Ramos (cell line): Measurements from ENCODE around the gene RPL36.
"Not testable (repeated sequence)": the region's sequence is repeated elsewhere in the genome, so short reads cannot be mapped to it uniquely, and the experiment has no call there.

Experiments used
- in situ Hi-C: fragments of 300-500 bp; cut with MboI; formaldehyde crosslinking; loops from one replicate; pipeline ENCODE4 v1.14.3; 2022; ENCODE audit warnings: low sequenced_read_pairs; ENCODE audit not compliant: unreplicated experiment

The RPL36 gene

GRCh38 chr19:5687360-5688198 is 2.5 kb upstream of the RPL36 start:
- in situ Hi-C loops, result no loop called here

DNA sequence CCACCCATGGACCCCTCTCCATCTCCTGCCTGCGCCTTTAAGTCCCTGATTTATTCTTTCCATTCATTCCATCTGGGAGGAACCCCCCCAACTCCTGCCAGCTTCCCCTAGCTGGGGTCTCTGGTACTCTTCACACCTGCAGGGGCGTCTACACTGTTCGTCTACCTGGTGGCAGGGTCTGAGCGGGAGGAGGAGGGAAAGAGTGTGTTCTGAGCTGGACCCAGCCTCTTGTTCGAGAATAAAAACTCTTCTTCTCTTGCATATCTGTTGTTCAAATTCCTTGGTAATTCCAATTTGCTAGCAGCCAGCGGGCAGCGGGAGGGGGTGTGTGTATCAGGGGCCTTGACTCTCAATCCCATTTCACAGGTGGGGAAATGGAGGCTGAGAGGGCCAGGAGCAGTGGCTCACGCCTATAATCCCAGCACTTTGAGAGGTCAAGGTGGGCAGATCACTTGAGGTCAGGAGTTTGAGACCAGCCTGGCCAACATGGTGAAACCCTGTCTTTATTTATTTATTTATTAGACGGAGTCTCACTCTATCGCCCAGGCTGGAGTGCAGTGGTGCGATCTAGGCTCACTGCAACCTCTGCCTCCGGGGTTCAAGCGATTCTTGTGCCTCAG is 1.7 kb upstream of the RPL36 start:
- in situ Hi-C loops, result not testable (repeated sequence)

- in situ Hi-C loops, result no loop called here
Measured at GRCh38 chr19:5690955-5691821, 1.1 kb downstream of the RPL36 start.

- in situ Hi-C loops, result no loop called here
Measured at GRCh38 chr19:5691822-5692722, 2.0 kb downstream of the RPL36 start.

GRCh38 chr19:5692723-5693194 is 2.7 kb downstream of the RPL36 start:
- in situ Hi-C loops, result no loop called here

DNA sequence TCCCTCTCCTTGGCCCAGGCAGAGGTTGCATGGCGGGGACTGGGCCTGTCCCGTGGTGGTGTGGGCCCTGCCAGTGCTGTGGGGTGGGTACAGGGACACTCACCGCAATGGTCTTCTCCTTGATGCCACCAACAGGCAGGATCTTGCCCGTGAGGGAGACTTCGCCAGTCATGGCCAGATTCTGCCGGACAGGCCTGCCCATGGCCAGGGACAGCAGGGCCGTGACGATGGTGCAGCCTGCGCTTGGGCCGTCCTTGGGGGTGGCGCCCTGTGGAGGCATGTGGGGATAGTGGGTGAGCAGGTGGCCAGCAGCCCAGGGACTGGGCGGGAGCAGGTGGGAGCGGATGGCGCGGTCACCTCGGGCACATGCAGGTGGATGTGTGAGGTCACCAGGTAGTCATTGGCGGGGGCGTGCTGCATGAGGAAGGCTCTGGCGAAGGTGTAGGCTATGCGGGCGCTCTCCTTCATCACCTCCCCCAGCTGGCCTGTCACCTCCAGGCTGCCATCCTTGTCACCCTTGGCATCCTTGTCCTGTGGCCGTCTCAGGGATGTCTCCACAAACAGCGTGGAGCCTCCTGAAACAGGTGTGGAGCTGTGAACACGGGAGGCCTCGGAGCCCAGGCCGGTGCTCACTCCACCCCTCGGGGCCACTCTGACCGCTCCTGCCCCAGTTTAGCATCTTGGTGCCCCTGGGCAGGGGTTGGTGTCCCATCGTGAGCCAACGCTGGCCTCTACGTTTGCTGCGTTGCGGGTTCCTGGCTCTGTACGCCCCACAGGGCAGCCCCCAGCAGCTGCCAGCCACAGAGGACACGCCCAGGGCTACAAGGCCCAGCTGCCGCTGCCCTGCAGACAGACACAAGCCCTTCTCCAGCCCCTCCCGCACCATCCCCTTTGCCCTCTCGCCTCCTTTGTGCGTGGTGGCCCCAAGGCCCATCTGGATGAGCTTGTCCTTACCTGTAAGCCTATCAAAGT is 3.4 kb downstream of the RPL36 start:
- in situ Hi-C loops, result no loop called here

DNA sequence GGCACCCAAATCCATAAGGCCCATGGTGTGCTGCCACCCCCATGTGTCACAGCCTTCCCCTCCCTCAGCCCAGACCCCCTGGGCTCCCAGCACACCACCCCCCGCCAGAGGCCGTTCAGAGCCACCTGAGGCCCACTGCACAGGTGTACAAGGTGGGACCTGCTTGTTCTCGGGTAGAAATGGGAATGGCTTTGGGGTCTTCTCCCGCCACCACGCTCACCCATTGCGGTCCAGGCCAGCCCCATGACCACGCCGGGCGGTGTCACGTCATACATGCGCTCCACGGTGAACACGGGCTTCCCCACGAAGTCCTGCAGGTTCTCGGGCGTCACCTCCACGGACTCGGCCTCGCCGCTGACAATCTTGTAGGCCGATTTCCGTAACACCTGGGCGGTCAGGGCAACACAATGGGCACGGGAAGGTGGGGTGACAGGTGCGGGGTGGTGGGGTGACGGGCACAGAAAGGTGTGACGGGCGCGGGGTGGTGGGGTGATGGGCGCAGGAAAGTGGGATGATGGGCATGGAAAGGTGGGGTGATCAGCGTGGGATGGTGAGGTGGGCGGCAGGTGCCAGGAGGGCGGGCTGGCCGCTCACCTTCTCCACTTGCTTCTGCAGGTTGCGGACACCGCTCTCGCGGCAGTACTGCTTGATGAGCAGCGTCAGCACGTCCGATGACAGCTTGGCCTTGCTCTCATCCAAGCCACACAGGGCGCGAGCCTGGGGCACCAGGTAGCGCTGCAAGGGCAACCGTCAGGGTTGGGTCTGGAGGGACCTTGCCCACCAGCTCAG is 4.3 kb downstream of the RPL36 start:
- in situ Hi-C loops, result no loop called here

- in situ Hi-C loops, result no loop called here
Measured at GRCh38 chr19:5694956-5695648, 5.0 kb downstream of the RPL36 start.

DNA sequence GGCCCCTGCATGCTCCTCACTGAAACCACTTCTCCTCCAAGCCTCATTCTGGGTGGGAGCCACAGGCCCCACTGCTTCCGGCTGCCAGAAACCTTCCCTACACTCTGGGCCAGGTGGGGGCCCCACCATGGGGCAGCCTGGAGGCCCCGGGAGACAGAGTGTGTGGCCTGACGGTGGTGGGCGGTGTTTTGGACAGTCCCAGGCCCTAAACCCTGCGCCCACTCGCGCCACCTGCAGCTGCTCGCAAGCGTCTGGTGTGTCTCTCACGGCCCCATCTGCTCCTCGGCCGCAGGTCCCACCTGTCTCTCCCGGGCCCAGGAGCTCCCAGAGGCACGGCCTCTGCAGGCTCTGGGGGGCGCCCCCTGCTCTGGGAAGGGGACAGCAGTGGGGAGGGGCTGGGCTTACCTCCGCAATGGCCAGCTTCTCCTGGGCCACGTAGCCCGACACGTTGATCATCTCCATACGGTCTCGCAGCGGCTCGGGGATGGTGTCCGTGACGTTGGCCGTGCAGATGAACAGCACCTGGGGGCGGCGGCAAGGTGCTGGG is 5.6 kb downstream of the RPL36 start:
- in situ Hi-C loops, result no loop called here

DNA sequence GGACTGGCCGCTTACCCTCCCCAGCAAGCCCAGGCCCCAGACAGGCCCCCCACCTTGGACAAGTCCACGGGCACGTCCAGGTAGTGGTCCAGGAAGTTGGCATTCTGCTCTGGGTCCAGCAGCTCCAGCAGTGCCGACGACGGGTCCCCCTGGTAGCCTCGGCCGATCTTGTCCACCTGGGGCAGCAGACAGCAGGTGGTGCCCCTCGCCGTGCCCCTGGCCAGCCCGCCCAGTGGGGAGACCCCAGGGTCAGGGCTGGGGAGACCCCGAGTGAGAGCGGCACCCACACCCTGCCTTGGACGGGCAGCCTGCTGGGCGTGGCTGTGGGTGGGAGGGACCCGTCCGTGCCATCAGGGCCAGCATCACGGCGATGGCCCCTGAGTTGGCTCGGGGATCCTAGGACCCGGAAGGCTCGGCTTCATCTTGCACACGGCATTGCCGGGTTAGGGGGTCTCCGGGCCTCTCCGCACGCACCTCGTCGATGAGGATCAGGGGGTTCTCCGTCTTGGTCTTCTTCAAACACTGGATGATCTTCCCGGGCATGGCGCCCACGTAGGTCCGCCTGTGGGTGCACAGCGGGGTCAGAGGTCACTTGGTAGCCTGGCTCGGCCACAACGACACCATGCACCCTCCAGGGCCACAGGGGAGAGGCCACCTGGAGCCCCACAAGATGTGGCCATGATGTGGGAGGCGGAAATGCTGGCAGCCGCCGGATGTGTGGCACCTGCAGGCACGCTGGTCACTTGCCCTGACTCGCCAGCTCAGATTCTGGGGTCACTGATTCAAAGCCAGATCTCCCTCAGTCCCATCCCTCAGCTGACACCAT is 6.3 kb downstream of the RPL36 start:
- in situ Hi-C loops, result no loop called here

DNA sequence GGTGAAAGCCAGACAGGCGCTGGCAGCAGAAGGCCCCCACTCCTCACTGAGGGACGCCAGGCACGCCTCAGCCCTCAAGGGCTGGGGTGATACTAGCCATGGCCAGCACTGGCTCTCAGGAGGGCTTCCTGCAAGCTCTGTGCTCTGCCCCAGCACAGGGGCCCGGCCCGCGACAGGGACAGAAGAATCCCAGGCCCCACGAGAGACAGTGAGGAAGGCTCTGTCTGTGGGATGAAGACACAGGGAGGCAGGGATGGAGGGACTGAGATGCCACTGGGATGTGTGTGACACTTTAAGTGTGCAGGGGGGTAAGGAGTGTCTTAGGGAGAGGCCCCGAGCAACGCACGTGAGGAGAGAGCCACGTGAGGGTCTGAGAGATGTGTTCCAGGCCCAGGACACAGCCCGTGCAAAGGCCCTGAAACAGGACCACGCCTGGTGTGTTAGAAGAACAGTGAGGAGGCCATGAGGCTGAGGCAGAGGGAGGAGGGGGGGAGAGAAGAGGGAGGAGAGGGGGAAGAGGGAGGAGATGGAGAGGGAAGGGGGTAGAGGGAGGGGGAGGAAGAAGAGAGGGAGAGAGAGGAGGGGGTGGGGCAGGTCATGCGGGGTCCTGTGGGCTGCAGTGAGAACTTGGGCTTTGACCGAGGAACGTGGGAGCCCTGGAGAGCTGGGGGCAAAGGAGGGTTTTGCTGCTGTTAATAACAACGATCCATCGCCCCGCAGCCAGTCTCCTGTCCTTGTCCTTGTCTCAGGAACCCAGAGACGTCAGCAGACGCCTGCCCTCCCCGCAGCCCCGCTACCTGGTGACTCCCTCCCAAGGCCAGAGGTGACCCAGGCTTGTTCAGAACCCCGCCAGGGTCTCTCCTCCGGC is 7.2 kb downstream of the RPL36 start:
- in situ Hi-C loops, result no loop called here

- in situ Hi-C loops, result no loop called here
Measured at GRCh38 chr19:5697890-5698634, 8.0 kb downstream of the RPL36 start.

GRCh38 chr19:5698635-5699422 is 8.7 kb downstream of the RPL36 start:
- in situ Hi-C loops, result no loop called here
